ENCODE measurements around the gene STOML1.

The STOML1 gene

GRCh38 chr15:73991726-73992593, at the start of gene STOML1:
Gene STOML1, minus strand, starts transcription at chr15:73992295. Its CDS starts 72 bp downstream, at chr15:73992223.
- Histone ChIP-seq H3K9ac (peak within 1 kb of the TSS; percentile 16; the same call in 1 of the 2 replicates), H4K20me1 (ENCODE audit: insufficient read depth) (no peaks in the 10 kb centered on the region), H3K27me3 (ENCODE audit: insufficient read depth, low read depth) (no peaks in the 10 kb centered on the region), H3K4me3 (IDR thresholded peaks at IDR 0.05; ENCODE audit: insufficient read depth, low read depth, low read length) (no peak within 1 kb of the TSS), H2AFZ (ENCODE audit: low read depth) (peak within 1 kb of the TSS; percentile 65), H3K27ac (no peak within 1 kb of the TSS), H3K4me2 (peak within 1 kb of the TSS; percentile 80), H3K36me3 (ENCODE audit: insufficient read depth) (no peaks in the 10 kb centered on the region), H3K4me1 (ENCODE audit: low read depth, poor library complexity, severe bottlenecking) (peaks cover 68% of the 10 kb centered on the region), H3K79me2 (ENCODE audit: insufficient read depth, low read depth) (peaks cover 32% of the 10 kb centered on the region)
- peak; percentile 77 for TF ChIP-seq CTCF (conservative IDR thresholded peaks at IDR 0.05; ENCODE audit: low read depth, low read length)

GRCh38 chr15:74041311-74041756, 49.2 kb upstream of the STOML1 start:
- Histone ChIP-seq H3K4me2 (no peak overlapping the region), H3K79me2 (ENCODE audit: insufficient read depth, low read depth) (no peaks in the 10 kb centered on the region), H4K20me1 (ENCODE audit: insufficient read depth) (no peaks in the 10 kb centered on the region), H3K36me3 (ENCODE audit: insufficient read depth) (no peaks in the 10 kb centered on the region), H3K4me1 (ENCODE audit: low read depth, poor library complexity, severe bottlenecking) (no peaks in the 10 kb centered on the region), H3K4me3 (IDR thresholded peaks at IDR 0.05; ENCODE audit: insufficient read depth, low read depth, low read length) (no peak overlapping the region), H2AFZ (ENCODE audit: low read depth) (no peak overlapping the region), H3K27me3 (ENCODE audit: insufficient read depth, low read depth) (no peaks in the 10 kb centered on the region), H3K9ac (no peak overlapping the region), H3K27ac (no peak overlapping the region)
- no peak for TF ChIP-seq CTCF (conservative IDR thresholded peaks at IDR 0.05; ENCODE audit: low read depth, low read length)

GRCh38 chr15:74040109-74040850, 48.2 kb upstream of the STOML1 start:
- H2AFZ ChIP-seq (ENCODE audit: low read depth), result no peak overlapping the region
- no peaks in the 10 kb centered on the region for H3K79me2 ChIP-seq (ENCODE audit: insufficient read depth, low read depth)
- no peaks in the 10 kb centered on the region for H4K20me1 ChIP-seq (ENCODE audit: insufficient read depth)
- no peak overlapping the region for H3K9ac ChIP-seq
- H3K27me3 ChIP-seq (ENCODE audit: insufficient read depth, low read depth), result no peaks in the 10 kb centered on the region
- H3K4me3 ChIP-seq (IDR thresholded peaks at IDR 0.05; ENCODE audit: insufficient read depth, low read depth, low read length), result no peak overlapping the region
- no peak overlapping the region for H3K4me2 ChIP-seq
- no peak for TF ChIP-seq CTCF (conservative IDR thresholded peaks at IDR 0.05; ENCODE audit: low read depth, low read length)
- no peaks in the 10 kb centered on the region for H3K4me1 ChIP-seq (ENCODE audit: low read depth, poor library complexity, severe bottlenecking)
- H3K27ac ChIP-seq, result no peak overlapping the region
- H3K36me3 ChIP-seq (ENCODE audit: insufficient read depth), result no peaks in the 10 kb centered on the region

GRCh38 chr15:74039656-74040010, 47.5 kb upstream of the STOML1 start:
- TF ChIP-seq CTCF (conservative IDR thresholded peaks at IDR 0.05; ENCODE audit: low read depth, low read length), result no peak
- Histone ChIP-seq H3K27ac (no peak overlapping the region), H3K79me2 (ENCODE audit: insufficient read depth, low read depth) (no peaks in the 10 kb centered on the region), H3K27me3 (ENCODE audit: insufficient read depth, low read depth) (no peaks in the 10 kb centered on the region), H3K4me3 (IDR thresholded peaks at IDR 0.05; ENCODE audit: insufficient read depth, low read depth, low read length) (no peak overlapping the region), H3K4me2 (no peak overlapping the region), H3K36me3 (ENCODE audit: insufficient read depth) (no peaks in the 10 kb centered on the region), H3K4me1 (ENCODE audit: low read depth, poor library complexity, severe bottlenecking) (no peaks in the 10 kb centered on the region), H2AFZ (ENCODE audit: low read depth) (no peak overlapping the region), H4K20me1 (ENCODE audit: insufficient read depth) (no peaks in the 10 kb centered on the region), H3K9ac (no peak overlapping the region)
